ENCODE measurements around the gene DOCK2.

DNA sequence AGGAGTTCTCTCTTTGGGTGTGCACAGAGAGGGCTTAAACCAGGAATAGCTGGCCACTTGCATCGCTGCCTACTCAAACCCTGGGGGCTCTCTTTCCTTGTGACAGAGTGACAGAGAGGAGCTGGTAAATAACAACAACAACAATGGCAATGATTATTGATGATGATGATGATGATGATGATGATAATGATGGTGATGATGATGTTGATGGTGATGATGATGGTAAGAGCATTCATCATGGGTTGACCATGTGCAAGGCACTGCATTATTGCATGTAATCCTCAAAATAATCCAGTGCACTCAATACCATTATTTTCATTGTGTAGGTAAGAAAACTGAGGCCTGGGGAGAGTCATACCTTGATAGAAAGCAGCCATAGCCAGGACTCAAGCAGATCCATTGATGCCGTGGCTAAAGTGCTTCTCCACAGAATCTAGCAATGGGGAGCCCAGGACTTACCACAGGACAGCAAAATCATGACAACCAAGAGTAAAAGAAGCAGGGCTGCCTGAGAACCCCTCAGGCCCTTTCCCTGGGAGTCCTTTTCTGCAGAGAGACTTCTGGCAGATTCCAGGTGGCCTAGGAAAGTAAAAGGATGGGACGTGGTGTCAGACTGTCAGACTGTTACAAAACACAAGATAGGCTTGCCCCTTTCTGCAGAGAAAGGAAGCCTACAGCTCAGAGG, 473.5 kb downstream of the DOCK2 start:
- TF ChIP-seq, protein P1, sequence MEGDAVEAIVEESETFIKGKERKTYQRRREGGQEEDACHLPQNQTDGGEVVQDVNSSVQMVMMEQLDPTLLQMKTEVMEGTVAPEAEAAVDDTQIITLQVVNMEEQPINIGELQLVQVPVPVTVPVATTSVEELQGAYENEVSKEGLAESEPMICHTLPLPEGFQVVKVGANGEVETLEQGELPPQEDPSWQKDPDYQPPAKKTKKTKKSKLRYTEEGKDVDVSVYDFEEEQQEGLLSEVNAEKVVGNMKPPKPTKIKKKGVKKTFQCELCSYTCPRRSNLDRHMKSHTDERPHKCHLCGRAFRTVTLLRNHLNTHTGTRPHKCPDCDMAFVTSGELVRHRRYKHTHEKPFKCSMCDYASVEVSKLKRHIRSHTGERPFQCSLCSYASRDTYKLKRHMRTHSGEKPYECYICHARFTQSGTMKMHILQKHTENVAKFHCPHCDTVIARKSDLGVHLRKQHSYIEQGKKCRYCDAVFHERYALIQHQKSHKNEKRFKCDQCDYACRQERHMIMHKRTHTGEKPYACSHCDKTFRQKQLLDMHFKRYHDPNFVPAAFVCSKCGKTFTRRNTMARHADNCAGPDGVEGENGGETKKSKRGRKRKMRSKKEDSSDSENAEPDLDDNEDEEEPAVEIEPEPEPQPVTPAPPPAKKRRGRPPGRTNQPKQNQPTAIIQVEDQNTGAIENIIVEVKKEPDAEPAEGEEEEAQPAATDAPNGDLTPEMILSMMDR (IDR thresholded peaks at IDR 0.05): no peak
- TF ChIP-seq, protein P2, sequence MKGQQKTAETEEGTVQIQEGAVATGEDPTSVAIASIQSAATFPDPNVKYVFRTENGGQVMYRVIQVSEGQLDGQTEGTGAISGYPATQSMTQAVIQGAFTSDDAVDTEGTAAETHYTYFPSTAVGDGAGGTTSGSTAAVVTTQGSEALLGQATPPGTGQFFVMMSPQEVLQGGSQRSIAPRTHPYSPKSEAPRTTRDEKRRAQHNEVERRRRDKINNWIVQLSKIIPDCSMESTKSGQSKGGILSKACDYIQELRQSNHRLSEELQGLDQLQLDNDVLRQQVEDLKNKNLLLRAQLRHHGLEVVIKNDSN (CRISPR knock-in tag; IDR thresholded peaks at IDR 0.05): no peak
- TF ChIP-seq TEAD1 (CRISPR knock-in tag; IDR thresholded peaks at IDR 0.05) (no peak), SP1 (CRISPR knock-in tag; conservative IDR thresholded peaks at IDR 0.05) (no peak), HMGA2 (CRISPR knock-in tag; IDR thresholded peaks at IDR 0.05) (no peak), NFYB (CRISPR knock-in tag; conservative IDR thresholded peaks at IDR 0.05; ENCODE audit: low read depth) (no peak), ETV6 (CRISPR knock-in tag; IDR thresholded peaks at IDR 0.05) (no peak)
- TF ChIP-seq, protein P3, sequence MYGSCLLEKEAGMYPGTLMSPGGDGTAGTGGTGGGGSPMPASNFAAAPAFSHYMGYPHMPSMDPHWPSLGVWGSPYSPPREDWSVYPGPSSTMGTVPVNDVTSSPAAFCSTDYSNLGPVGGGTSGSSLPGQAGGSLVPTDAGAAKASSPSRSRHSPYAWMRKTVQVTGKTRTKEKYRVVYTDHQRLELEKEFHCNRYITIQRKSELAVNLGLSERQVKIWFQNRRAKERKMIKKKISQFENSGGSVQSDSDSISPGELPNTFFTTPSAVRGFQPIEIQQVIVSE (CRISPR knock-in tag; IDR thresholded peaks at IDR 0.05; ENCODE audit: borderline replicate concordance): no peak

Data from WTC11 (cell line).